WTC11 (cell line): ENCODE measurements around the gene EXOC4. TPM values are rescaled to one million over a fixed set of nuclear protein-coding genes. Genes with fewer than 3 reads are reported as not detected.

Experiments
- ATAC-seq: fragments of 200-7000 bp; cut with Tn5 transposase; 2 replicates; pipeline ENCODE4 v1.10.0; 2021; ENCODE audit warnings: mild to moderate bottlenecking, moderate library complexity
- CTCF ChIA-PET: fragments of 300-600 bp; sonication (Branson Sonifier 250); formaldehyde crosslinking; loops from one replicate; lab custom pipeline; 2021; ENCODE audit warnings: antibody characterized with exemption; lab: Charles Lee
- POLR2A ChIA-PET: fragments of 350-600 bp; sonication (Branson Sonifier 250); formaldehyde crosslinking; loops from one replicate; lab custom pipeline; 2021; ENCODE audit warnings: antibody characterized with exemption; lab: Charles Lee
- DNase-seq: peaks from one replicate; pipeline ENCODE4 v3.0.0; 2021; ENCODE audit warnings: low spot score
- H3K27ac Mint-ChIP-seq: 2 replicates; pipeline ENCODE4 v1.8.0; 2021; ENCODE audit warnings: mixed read lengths
- H3K27me3 Mint-ChIP-seq: 2 replicates; pipeline ENCODE4 v1.8.0; 2021; ENCODE audit warnings: low read depth, mild to moderate bottlenecking, moderate library complexity, mixed read lengths
- H3K36me3 Mint-ChIP-seq: 2 replicates; pipeline ENCODE4 v1.8.0; 2021; ENCODE audit warnings: mixed read lengths
- H3K4me1 Mint-ChIP-seq: 2 replicates; pipeline ENCODE4 v1.8.0; 2022; ENCODE audit warnings: mixed read lengths
- H3K4me3 Mint-ChIP-seq: 2 replicates; pipeline ENCODE4 v1.8.0; 2021; ENCODE audit warnings: mild to moderate bottlenecking, moderate library complexity, mixed read lengths
- H3K9me3 Mint-ChIP-seq: 2 replicates; pipeline ENCODE4 v1.8.0; 2021; ENCODE audit warnings: mixed read lengths
- CBFB ChIP-seq: sonication (generic); formaldehyde crosslinking; IDR thresholded peaks from 2 replicates; pipeline ENCODE4 v1.8.1; 2022; ENCODE audit warnings: mild to moderate bottlenecking, low read depth, missing genetic modification reagents
- CREB1 ChIP-seq: sonication (generic); formaldehyde crosslinking; IDR thresholded peaks from 2 replicates; pipeline ENCODE4 v1.8.0; 2023; ENCODE audit warnings: mild to moderate bottlenecking, missing genetic modification reagents
- ETV6 ChIP-seq: sonication (generic); formaldehyde crosslinking; IDR thresholded peaks from 2 replicates; pipeline ENCODE4 v1.8.1; 2022; ENCODE audit warnings: mild to moderate bottlenecking, missing genetic modification reagents
- JUN ChIP-seq: sonication (generic); formaldehyde crosslinking; IDR thresholded peaks from 2 replicates; pipeline ENCODE4 v1.8.0; 2023; ENCODE audit warnings: mild to moderate bottlenecking, missing genetic modification reagents
- MYBL2 ChIP-seq: sonication (generic); formaldehyde crosslinking; IDR thresholded peaks from 2 replicates; pipeline ENCODE4 v1.8.1; 2023; ENCODE audit warnings: mild to moderate bottlenecking, moderate library complexity, missing genetic modification reagents
- NFATC4 ChIP-seq: fragments of 250-450 bp; sonication (Bioruptor Pico); IDR thresholded peaks from 2 replicates; pipeline ENCODE4 v1.9.0; 2021; ENCODE audit warnings: mild to moderate bottlenecking
- NR3C1 ChIP-seq: sonication (generic); formaldehyde crosslinking; conservative IDR thresholded peaks from 2 replicates; pipeline ENCODE4 v1.8.1; 2023; ENCODE audit warnings: low read depth, mild to moderate bottlenecking, missing genetic modification reagents
- OVOL2 ChIP-seq: fragments of 250-450 bp; sonication (Bioruptor Pico); IDR thresholded peaks from 2 replicates; pipeline ENCODE4 v1.9.0; 2021; ENCODE audit warnings: mild to moderate bottlenecking, borderline replicate concordance
- RELA ChIP-seq: sonication (generic); formaldehyde crosslinking; IDR thresholded peaks from 2 replicates; pipeline ENCODE4 v1.8.1; 2022; ENCODE audit warnings: missing genetic modification reagents, mild to moderate bottlenecking, borderline replicate concordance
- TEAD1 ChIP-seq: sonication (generic); formaldehyde crosslinking; IDR thresholded peaks from 2 replicates; pipeline ENCODE4 v1.8.0; 2022; ENCODE audit warnings: mild to moderate bottlenecking, missing genetic modification reagents
- ZBTB21 ChIP-seq: sonication (generic); formaldehyde crosslinking; IDR thresholded peaks from 2 replicates; pipeline ENCODE4 v1.8.1; 2023; ENCODE audit warnings: mild to moderate bottlenecking, missing genetic modification reagents, borderline replicate concordance
- ZNF121 ChIP-seq: sonication (generic); formaldehyde crosslinking; IDR thresholded peaks from 2 replicates; pipeline ENCODE4 v1.8.0; 2023; ENCODE audit warnings: missing genetic modification reagents
- total RNA-seq: library from RNA; stranded (reverse); gene quantifications from 3 replicates; pipeline ENCODE4 v1.2.3, GENCODE V29; 2021
- TF ChIP-seq, protein P1 (sequence below): sonication (generic); formaldehyde crosslinking; IDR thresholded peaks from 2 replicates; pipeline ENCODE4 v1.8.0; 2022; ENCODE audit warnings: missing genetic modification reagents
- TF ChIP-seq, protein P2 (sequence below): sonication (generic); formaldehyde crosslinking; IDR thresholded peaks from 2 replicates; pipeline ENCODE4 v1.8.0; 2023; ENCODE audit warnings: missing genetic modification reagents, mild to moderate bottlenecking, borderline replicate concordance
- TF ChIP-seq, protein P3 (sequence below): sonication (generic); formaldehyde crosslinking; IDR thresholded peaks from 2 replicates; pipeline ENCODE4 v1.8.1; 2022; ENCODE audit warnings: low read depth, missing genetic modification reagents, borderline replicate concordance
- TF ChIP-seq, protein P4 (sequence below): fragments of 250-450 bp; sonication (Bioruptor Pico); IDR thresholded peaks from 2 replicates; pipeline ENCODE4 v1.9.0; 2021; ENCODE audit warnings: mild to moderate bottlenecking
- TF ChIP-seq, protein P5 (sequence below): fragments of 250-450 bp; sonication (Bioruptor Pico); IDR thresholded peaks from 2 replicates; pipeline ENCODE4 v1.9.0; 2021; ENCODE audit warnings: moderate library complexity, mild to moderate bottlenecking, inconsistent platforms, borderline replicate concordance
- TF ChIP-seq, protein P6 (sequence below): fragments of 200-600 bp; IDR thresholded peaks from 2 replicates; pipeline ENCODE4 v1.8.0; 2022; ENCODE audit warnings: antibody characterized with exemption
- TF ChIP-seq, protein P7 (sequence below): sonication (generic); formaldehyde crosslinking; IDR thresholded peaks from 2 replicates; pipeline ENCODE4 v1.8.1; 2023; ENCODE audit warnings: mild to moderate bottlenecking, missing genetic modification reagents, moderate library complexity

Gene EXOC4
- total RNA-seq, 1 experiment from 2014 or later, result 62.0 TPM

DNA sequence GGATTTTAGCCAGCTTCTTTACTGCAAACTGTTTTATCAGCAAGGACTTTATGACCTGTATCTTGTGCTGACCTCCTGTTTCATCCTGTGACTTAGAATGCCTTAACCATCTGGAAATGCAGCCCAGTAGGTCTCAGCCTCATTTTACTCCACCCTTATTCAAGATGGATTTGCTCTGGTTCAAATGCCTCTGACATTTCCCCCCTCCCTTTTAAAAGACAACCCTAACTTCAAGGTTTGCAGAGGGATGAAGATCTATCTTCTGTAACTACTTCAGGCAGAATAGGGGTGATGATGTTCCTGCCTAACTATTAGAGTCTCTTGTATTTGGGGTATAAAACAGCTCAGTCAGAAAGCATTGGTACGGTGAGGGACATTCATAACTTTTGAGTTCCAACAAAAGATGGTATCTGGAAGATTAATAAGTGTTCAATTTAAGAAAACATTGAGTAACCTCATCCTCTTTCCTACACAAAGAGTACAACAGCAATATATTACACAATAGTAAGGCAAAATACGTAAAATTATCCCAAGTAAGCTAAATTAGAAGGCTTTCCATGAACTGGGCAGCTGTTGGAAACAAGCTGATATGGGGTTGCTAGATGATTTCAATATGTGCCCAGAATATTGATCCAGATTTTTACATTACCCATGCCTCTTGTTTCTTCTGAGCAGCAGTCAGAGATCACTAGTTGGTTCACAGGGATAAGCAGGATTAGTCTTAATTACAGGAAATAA, 834.3 kb downstream of the EXOC4 start (continued):
- TF ChIP-seq, protein P1, sequence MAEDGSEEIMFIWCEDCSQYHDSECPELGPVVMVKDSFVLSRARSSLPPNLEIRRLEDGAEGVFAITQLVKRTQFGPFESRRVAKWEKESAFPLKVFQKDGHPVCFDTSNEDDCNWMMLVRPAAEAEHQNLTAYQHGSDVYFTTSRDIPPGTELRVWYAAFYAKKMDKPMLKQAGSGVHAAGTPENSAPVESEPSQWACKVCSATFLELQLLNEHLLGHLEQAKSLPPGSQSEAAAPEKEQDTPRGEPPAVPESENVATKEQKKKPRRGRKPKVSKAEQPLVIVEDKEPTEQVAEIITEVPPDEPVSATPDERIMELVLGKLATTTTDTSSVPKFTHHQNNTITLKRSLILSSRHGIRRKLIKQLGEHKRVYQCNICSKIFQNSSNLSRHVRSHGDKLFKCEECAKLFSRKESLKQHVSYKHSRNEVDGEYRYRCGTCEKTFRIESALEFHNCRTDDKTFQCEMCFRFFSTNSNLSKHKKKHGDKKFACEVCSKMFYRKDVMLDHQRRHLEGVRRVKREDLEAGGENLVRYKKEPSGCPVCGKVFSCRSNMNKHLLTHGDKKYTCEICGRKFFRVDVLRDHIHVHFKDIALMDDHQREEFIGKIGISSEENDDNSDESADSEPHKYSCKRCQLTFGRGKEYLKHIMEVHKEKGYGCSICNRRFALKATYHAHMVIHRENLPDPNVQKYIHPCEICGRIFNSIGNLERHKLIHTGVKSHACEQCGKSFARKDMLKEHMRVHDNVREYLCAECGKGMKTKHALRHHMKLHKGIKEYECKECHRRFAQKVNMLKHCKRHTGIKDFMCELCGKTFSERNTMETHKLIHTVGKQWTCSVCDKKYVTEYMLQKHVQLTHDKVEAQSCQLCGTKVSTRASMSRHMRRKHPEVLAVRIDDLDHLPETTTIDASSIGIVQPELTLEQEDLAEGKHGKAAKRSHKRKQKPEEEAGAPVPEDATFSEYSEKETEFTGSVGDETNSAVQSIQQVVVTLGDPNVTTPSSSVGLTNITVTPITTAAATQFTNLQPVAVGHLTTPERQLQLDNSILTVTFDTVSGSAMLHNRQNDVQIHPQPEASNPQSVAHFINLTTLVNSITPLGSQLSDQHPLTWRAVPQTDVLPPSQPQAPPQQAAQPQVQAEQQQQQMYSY (CRISPR knock-in tag), result no peak
- TF ChIP-seq NFATC4 (no peak), TEAD1 (CRISPR knock-in tag) (no peak), ETV6 (CRISPR knock-in tag) (no peak), CREB1 (CRISPR knock-in tag) (no peak), ZNF121 (CRISPR knock-in tag) (no peak), JUN (no peak)
- TF ChIP-seq, protein P2, sequence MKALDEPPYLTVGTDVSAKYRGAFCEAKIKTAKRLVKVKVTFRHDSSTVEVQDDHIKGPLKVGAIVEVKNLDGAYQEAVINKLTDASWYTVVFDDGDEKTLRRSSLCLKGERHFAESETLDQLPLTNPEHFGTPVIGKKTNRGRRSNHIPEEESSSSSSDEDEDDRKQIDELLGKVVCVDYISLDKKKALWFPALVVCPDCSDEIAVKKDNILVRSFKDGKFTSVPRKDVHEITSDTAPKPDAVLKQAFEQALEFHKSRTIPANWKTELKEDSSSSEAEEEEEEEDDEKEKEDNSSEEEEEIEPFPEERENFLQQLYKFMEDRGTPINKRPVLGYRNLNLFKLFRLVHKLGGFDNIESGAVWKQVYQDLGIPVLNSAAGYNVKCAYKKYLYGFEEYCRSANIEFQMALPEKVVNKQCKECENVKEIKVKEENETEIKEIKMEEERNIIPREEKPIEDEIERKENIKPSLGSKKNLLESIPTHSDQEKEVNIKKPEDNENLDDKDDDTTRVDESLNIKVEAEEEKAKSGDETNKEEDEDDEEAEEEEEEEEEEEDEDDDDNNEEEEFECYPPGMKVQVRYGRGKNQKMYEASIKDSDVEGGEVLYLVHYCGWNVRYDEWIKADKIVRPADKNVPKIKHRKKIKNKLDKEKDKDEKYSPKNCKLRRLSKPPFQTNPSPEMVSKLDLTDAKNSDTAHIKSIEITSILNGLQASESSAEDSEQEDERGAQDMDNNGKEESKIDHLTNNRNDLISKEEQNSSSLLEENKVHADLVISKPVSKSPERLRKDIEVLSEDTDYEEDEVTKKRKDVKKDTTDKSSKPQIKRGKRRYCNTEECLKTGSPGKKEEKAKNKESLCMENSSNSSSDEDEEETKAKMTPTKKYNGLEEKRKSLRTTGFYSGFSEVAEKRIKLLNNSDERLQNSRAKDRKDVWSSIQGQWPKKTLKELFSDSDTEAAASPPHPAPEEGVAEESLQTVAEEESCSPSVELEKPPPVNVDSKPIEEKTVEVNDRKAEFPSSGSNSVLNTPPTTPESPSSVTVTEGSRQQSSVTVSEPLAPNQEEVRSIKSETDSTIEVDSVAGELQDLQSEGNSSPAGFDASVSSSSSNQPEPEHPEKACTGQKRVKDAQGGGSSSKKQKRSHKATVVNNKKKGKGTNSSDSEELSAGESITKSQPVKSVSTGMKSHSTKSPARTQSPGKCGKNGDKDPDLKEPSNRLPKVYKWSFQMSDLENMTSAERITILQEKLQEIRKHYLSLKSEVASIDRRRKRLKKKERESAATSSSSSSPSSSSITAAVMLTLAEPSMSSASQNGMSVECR (CRISPR knock-in tag), result no peak
- TF ChIP-seq, protein P3, sequence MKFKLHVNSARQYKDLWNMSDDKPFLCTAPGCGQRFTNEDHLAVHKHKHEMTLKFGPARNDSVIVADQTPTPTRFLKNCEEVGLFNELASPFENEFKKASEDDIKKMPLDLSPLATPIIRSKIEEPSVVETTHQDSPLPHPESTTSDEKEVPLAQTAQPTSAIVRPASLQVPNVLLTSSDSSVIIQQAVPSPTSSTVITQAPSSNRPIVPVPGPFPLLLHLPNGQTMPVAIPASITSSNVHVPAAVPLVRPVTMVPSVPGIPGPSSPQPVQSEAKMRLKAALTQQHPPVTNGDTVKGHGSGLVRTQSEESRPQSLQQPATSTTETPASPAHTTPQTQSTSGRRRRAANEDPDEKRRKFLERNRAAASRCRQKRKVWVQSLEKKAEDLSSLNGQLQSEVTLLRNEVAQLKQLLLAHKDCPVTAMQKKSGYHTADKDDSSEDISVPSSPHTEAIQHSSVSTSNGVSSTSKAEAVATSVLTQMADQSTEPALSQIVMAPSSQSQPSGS (CRISPR knock-in tag), result no peak
- TF ChIP-seq, protein P4, sequence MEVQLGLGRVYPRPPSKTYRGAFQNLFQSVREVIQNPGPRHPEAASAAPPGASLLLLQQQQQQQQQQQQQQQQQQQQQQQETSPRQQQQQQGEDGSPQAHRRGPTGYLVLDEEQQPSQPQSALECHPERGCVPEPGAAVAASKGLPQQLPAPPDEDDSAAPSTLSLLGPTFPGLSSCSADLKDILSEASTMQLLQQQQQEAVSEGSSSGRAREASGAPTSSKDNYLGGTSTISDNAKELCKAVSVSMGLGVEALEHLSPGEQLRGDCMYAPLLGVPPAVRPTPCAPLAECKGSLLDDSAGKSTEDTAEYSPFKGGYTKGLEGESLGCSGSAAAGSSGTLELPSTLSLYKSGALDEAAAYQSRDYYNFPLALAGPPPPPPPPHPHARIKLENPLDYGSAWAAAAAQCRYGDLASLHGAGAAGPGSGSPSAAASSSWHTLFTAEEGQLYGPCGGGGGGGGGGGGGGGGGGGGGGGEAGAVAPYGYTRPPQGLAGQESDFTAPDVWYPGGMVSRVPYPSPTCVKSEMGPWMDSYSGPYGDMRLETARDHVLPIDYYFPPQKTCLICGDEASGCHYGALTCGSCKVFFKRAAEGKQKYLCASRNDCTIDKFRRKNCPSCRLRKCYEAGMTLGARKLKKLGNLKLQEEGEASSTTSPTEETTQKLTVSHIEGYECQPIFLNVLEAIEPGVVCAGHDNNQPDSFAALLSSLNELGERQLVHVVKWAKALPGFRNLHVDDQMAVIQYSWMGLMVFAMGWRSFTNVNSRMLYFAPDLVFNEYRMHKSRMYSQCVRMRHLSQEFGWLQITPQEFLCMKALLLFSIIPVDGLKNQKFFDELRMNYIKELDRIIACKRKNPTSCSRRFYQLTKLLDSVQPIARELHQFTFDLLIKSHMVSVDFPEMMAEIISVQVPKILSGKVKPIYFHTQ, result no peak
- TF ChIP-seq, protein P5, sequence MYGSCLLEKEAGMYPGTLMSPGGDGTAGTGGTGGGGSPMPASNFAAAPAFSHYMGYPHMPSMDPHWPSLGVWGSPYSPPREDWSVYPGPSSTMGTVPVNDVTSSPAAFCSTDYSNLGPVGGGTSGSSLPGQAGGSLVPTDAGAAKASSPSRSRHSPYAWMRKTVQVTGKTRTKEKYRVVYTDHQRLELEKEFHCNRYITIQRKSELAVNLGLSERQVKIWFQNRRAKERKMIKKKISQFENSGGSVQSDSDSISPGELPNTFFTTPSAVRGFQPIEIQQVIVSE (CRISPR knock-in tag), result no peak

DNA sequence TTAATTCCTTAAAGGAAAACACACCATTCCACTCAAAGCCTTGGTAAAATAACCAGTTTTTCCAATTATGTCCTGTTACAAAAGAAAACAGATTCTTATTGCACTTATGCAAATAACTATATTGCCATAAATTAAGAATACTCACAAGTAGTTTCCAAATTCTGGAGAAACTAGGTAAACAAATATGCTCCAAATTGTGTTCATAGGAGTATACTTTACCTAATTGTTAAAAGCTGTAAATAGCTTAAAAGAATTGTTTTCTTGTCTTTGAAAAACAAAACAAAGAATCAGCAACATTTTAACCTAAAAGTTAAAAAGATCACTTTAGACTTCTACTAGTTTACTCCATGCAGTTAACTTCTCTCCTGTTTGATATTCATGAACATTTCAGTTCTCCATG, 835.3 kb downstream of the EXOC4 start:
- ChIA-PET CTCF (no interaction called here), POLR2A (no interaction called here)
- no peak for ATAC-seq
- Mint-ChIP-seq H3K4me1 (no peaks in the 10 kb centered on the region), H3K36me3 (peaks cover 72% of the 10 kb centered on the region), H3K27me3 (peaks cover 8% of the 10 kb centered on the region), H3K9me3 (peaks cover 81% of the 10 kb centered on the region), H3K27ac (no peak overlapping the region), H3K4me3 (no peak overlapping the region)
- no peak for DNase-seq
- TF ChIP-seq MYBL2 (CRISPR knock-in tag), result no peak
- TF ChIP-seq CBFB (CRISPR knock-in tag), result no peak
- TF ChIP-seq, protein P6, sequence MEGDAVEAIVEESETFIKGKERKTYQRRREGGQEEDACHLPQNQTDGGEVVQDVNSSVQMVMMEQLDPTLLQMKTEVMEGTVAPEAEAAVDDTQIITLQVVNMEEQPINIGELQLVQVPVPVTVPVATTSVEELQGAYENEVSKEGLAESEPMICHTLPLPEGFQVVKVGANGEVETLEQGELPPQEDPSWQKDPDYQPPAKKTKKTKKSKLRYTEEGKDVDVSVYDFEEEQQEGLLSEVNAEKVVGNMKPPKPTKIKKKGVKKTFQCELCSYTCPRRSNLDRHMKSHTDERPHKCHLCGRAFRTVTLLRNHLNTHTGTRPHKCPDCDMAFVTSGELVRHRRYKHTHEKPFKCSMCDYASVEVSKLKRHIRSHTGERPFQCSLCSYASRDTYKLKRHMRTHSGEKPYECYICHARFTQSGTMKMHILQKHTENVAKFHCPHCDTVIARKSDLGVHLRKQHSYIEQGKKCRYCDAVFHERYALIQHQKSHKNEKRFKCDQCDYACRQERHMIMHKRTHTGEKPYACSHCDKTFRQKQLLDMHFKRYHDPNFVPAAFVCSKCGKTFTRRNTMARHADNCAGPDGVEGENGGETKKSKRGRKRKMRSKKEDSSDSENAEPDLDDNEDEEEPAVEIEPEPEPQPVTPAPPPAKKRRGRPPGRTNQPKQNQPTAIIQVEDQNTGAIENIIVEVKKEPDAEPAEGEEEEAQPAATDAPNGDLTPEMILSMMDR, result no peak
- no peak for TF ChIP-seq OVOL2
- no peak for TF ChIP-seq NR3C1 (CRISPR knock-in tag)
- no peak for TF ChIP-seq RELA (CRISPR knock-in tag)
- TF ChIP-seq, protein P7, sequence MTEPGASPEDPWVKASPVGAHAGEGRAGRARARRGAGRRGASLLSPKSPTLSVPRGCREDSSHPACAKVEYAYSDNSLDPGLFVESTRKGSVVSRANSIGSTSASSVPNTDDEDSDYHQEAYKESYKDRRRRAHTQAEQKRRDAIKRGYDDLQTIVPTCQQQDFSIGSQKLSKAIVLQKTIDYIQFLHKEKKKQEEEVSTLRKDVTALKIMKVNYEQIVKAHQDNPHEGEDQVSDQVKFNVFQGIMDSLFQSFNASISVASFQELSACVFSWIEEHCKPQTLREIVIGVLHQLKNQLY (CRISPR knock-in tag), result no peak
- TF ChIP-seq ZBTB21 (CRISPR knock-in tag), result no peak
